HG03342 (cell line): ENCODE results near the gene MICOS13.
"Not testable (repeated sequence)": the region's sequence is repeated elsewhere in the genome, so short reads cannot be mapped to it uniquely, and the experiment has no call there.

ENCODE experiments used
- ATAC-seq: cut with Tn5 transposase; IDR thresholded peaks from one replicate; pipeline ENCODE4 v1.9.1; 2021; ENCODE audit warnings: mild to moderate bottlenecking, moderate library complexity; ENCODE audit not compliant: unreplicated experiment

Gene MICOS13

DNA sequence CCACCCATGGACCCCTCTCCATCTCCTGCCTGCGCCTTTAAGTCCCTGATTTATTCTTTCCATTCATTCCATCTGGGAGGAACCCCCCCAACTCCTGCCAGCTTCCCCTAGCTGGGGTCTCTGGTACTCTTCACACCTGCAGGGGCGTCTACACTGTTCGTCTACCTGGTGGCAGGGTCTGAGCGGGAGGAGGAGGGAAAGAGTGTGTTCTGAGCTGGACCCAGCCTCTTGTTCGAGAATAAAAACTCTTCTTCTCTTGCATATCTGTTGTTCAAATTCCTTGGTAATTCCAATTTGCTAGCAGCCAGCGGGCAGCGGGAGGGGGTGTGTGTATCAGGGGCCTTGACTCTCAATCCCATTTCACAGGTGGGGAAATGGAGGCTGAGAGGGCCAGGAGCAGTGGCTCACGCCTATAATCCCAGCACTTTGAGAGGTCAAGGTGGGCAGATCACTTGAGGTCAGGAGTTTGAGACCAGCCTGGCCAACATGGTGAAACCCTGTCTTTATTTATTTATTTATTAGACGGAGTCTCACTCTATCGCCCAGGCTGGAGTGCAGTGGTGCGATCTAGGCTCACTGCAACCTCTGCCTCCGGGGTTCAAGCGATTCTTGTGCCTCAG, 8.1 kb upstream of the MICOS13 start:
- not testable (repeated sequence) for ATAC-seq

DNA sequence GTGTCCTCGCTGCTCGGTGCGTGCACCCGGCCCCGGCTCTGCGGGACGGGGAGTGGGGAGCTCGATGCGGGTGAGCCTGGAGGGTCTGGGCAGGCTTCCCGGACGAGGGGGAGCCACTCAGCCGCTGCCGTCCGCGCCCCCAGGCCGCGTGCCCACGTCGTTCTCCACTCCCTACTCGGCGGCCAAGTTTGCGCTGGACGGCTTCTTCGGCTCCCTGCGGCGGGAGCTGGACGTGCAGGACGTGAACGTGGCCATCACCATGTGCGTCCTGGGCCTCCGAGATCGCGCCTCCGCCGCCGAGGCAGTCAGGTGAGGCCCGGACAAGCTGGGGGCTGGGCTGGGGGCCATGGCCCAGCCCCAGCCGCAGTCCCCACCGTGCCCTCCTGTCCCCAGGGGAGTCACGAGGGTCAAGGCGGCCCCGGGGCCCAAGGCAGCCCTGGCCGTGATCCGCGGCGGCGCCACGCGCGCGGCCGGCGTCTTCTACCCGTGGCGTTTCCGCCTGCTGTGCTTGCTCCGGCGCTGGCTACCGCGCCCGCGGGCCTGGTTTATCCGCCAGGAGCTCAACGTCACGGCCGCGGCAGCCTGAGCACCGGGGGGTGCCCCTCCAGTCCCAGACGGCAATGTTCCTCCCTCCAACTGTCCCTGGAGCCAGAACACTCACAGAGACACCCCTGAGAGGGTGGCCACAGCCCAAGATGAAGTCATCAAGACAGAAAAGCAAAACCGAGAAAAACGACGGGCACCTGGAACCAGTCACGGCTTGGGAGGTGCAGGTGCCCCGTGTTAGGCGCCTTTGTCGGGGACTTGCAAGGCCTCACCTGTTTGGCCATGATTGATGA, 7.3 kb upstream of the MICOS13 start:
- ATAC-seq: no peak

GRCh38 chr19:5686647-5687359, 6.5 kb upstream of the MICOS13 start:
- ATAC-seq: peak; percentile 46

DNA sequence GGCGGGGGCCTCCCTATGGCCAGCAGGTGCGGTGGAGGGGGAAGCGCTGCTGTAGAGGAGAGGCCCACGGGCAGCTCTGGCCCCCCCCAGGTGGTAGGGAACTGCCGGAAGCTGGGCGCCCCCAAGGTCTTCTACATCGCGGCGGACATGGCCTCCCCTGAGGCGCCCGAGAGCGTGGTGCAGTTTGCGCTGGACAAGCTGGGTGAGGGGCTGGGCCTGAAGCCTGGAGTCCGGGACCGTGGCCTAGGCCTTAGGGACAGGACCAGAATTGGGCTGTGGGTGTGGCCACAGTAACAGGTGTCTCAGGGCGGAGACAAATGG, 6.0 kb upstream of the MICOS13 start:
- no peak for ATAC-seq

DNA sequence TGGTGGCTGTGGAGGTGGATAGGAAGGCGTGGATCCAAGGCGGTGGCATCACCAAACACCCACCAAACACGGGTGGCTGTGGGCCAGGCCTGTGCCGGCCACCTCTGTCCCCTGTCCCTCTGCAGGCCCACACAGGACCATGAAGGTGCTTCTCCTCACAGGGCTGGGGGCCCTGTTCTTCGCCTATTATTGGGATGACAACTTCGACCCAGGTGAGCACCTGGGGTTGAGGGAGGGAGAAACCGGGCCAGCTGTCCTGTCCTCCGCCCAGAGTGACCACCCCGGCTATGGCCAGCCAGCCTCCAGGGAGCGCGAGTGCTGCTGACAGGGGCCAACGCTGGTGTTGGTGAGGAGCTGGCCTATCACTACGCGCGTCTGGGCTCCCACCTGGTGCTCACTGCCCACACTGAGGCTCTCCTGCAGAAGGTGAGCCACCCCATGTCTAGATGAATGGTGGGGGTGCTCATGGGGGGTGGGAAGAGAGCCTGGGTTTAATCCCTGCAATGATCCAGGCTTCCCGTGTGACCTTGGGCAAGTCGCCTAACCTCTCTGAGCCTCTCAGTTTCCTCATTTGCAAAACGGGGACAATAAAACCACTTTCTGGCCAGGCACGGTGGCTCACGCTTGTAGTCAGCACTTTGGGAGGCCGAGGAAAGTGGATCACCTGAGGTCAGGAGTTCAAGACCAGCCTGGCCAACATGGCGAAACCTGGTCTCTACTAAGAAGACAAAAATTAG, 4.5 kb upstream of the MICOS13 start:
- no peak for ATAC-seq

GRCh38 chr19:5683177-5683886, 3.0 kb upstream of the MICOS13 start:
- ATAC-seq: no peak

DNA sequence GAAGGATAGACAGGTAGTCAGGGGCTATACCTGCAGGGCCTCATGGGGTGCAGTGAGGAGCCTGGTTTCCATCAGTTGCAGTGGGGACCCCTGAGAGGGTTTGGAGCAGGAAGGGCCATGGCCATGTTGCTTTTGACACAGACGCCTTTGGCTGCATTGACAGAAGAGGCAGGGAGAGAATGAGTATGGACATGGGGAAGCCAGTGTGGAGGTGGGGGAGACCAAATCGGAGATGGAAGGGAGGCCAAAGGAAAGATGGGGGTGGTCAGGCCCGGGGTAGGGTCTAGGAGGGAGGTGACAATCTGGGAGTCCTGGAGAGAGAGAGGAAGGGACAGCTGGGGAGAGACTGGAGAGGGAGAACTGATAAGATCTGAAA, 1.8 kb upstream of the MICOS13 start:
- ATAC-seq: no peak

DNA sequence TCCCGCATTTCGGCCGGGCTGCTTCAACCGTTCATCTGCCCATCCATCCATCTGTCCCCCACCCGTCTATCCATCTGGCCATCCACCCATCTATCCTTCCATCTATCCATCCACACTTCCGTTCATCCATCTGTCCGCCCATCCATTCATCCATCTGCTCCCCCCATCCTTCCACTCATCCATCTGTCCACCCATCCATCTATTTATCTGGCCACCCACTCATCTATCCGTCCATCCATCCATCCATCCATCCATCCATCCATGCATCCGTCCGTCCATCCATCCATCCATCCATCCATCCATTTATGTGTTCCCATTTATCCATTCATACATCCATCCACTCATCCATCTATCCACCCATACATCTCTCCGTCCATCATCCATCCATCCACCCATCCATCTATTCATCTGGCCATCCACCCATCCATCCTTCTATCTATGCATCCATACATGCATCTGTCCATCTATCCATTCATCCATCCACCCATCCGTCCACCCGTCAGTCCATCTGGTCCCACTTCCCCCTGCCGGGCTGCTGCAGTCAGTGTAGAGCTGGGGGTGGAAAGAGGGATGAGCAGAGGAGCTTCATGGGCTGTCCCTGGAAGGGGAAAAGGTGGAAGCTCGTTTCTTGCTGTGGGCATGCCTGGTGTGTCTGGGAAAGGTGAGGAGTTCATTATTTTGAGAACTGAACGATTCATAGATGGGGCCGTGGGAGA, 1.2 kb upstream of the MICOS13 start:
- no peak for ATAC-seq

DNA sequence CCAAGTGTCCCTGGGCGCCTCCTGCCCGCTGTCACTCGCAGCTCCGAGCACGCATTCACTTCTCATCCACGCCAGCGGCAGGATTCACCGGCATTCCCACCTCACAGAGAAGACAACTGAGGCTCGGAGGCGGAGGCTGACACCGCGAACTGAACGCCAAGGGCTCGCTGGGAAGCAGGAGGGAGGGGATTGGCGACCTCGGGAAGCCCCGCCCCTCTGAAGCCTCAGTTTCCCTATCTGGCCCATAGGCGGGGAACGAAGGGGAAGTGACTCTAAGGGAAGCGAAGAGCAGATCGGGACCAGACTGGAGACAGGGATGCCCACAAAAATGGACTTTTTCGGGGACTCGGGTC, 256 bp downstream of the MICOS13 start:
- no peak for ATAC-seq

DNA sequence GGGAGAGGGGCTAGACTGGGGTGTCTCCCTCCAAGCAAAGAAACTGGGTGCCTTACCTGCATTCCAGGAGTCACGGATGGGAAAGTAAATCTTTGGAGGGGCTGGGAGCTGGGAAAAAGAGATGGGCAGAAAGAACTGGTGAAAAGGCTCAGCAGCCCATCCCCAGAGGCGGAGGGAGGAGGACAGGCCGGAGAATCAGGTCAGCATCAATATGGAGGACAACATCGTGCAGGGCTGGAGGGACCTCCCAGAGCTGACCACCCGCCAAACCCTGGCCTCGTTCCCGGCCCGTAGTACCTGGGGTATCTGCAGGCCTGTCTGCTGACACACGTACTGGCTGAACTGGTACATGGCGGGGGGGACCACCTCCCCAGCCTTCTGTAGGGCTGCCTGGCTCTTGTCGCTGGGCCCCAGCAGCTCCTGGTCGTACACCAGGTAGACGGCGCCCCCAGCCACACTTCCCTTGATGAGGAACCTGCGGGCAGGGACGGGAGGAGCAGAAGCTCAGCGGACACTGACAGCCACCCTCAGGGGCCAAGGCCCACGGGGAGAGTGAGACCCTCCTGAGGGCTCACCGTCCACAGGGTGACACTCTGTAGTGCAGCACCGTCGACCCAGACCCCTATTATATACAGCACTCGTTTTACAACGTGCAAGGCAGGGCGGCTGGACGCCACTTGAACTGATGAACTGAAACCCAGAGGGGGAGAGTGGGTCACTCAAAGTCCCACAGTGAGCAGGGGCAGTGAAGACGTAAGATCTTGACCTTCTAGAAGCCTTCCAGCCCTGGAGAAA, 830 bp downstream of the MICOS13 start:
- ATAC-seq: no peak

DNA sequence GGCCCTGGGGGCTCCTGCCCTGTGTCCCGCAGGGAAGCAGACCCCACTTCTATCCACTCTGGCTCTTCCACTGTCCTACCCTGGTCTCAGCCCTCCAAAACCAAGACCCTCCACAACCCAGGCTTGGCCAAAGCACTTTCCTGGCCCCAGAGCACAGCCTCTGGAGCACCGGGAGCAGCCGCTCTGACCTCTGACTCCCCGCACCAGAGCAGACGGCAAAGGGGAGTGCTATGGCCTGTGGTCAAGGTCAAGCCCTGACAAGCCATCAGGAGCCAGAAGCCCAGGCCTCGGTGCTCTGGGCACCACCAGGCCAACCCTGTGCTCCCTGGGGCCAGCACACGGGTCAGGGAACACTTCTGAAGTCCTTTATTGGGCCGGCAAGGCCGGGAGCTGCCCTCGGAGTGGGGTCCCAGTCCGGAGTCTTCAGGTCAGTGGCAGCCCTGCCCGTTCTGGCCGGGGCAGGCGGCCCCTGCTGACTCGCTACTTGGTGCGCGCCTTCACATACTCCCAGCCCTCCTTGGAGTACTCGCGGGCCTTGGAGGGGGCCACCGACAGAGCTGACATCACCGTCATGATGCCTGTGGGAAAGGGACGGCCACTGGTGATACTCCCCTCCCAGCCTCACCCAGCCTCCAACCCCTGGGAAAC, 2.1 kb downstream of the MICOS13 start:
- ATAC-seq: no peak

DNA sequence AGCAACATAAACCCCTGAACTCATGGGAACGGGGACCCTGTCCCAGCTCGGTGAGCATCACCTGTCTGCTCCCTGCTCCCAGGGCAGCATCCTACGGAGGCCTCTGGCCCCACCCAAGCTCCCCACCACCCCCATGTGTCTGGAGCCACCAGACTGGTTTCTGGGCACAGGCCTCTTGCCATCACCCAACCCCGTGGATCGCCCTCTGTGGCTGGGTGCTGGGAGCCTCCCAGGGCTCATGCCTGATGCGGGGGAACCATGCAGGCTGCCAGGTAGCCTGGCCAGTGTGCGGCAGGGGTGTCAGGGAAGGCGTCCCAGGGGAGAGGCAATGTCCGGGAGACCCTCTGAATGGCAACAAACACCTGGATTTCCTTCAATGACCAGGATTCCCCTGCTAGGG, 2.7 kb downstream of the MICOS13 start:
- no peak for ATAC-seq

DNA sequence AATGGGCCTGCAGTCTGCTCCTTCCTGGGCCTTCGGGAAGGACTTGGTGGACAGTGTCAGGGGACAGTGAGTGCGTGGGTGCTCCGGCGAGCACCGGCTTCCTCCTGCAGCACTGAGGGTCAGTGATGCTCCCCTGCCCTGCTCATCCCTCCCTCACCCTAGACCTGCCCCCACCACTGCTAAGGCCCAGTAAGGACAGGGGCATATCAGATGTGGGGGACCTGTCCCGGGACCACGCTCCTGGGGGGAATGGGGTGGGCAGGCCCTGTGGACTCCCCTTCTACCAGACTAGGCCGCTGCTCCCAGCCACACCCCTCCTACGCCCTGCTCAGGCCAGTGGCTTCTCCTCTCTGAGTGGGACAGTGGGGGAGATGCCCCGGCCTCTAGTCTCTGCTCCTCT, 3.2 kb downstream of the MICOS13 start:
- no peak for ATAC-seq

DNA sequence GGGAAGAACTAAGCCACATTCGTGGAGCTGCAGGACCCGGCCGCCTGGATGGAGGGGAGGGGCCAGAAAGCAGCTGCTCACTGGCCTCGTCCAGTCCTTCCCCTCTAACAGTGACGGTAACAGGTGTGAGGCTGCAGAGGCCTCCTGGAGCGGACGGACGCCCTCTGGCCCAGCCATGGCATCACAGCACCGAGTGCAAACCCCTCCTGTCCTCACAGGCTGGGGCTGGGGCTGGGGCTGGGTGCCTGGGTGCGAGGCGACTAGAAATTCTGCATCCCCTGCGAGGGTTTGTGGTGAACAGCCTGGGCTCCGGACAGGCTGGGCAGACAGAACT, 3.6 kb downstream of the MICOS13 start:
- ATAC-seq: no peak

- ATAC-seq: no peak
Measured at GRCh38 chr19:5676105-5676771, 4.1 kb downstream of the MICOS13 start.

- ATAC-seq: no peak
Measured at GRCh38 chr19:5674714-5675113, 5.6 kb downstream of the MICOS13 start.

DNA sequence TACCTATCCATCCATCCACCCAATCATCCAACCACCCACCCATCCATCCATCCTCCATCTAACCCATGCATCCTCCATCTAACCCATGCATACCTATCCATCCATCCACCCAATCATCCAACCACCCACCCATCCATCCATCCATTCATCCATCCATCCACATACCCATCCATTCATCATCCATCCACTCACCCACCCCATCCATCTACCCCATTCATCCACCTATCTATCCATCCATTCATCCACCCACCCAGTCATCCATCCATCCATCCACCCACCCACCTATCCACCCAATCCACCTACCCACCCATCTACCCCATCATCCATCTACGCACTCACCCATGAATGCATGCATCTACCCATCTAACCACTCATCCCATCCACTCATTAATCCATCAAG, 6.6 kb downstream of the MICOS13 start:
- ATAC-seq: no peak

DNA sequence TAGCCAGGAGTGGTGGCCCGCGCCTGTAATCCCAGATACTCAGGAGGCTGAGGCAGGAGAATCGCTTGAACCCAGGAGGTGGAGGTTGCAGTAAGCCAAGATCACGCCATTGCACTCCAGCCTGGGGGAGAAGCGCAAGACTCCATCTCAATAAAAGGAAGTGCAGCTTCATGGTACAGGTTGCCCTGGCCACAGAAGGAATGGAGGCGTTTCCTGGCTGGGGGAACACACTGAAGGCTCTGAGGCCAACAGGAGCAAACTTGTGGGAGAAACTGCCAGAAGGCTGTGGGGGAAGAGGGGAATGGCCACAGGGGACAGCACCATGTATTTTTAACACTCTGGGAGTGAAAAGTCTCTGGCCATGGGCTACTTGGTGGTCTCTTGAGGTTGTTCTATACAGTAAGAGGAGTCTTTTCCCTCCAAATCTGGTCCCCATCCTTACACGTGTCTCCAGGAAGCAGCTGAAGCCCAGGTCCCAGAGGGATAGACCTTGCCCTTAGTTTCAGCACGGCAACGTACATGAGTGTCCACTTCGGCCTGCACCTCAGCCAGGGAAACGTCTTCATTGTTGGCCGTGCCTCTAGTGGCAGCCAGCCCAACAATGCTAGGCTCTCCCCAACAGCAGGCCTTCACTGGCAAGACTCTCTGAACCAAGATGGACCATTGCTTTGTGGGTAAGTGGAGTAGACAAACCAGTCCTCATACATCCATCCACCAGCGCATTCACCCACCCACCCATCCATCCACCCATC, 7.4 kb downstream of the MICOS13 start:
- ATAC-seq: no peak
